OCI-LY1 (cell line): ENCODE data around the gene AIF1L.

Experiments used
- EZH2 ChIP-seq: fragments of 200-600 bp; sonication (generic), shearing (Covaris generic); IDR thresholded peaks from 2 replicates; pipeline ENCODE4 v1.8.0; 2017; ENCODE audit warnings: borderline replicate concordance, mixed run types, mild to moderate bottlenecking, antibody characterized with exemption, low read length, moderate library complexity, mixed read lengths
- TF ChIP-seq, protein P1 (sequence below): fragments of 200-600 bp; sonication (generic), shearing (Covaris generic); IDR thresholded peaks from 2 replicates; pipeline ENCODE4 v1.5.1; 2017; ENCODE audit warnings: mild to moderate bottlenecking, antibody characterized with exemption, low read length, moderate library complexity, mixed read lengths

DNA sequence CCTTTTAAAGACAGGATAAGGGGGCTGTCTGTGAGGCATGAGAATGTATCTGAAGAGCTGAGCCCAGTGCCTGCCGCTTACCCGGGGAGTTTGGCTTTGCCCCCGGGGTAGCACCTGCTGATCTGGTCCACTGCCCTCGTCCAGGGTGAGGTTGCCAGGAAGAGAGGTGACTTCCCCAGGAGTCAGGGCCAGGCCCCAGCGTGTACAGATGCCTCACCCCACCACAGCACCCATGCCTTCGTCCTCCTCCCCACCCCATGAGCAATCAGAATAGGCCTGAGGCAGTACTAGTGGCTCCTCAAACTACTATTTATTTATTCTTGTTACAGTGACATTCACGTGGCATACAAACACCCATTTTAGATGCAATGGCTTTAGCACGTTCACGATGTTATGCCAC lies 15.7 kb upstream of the AIF1L start:
- TF ChIP-seq, protein P1, sequence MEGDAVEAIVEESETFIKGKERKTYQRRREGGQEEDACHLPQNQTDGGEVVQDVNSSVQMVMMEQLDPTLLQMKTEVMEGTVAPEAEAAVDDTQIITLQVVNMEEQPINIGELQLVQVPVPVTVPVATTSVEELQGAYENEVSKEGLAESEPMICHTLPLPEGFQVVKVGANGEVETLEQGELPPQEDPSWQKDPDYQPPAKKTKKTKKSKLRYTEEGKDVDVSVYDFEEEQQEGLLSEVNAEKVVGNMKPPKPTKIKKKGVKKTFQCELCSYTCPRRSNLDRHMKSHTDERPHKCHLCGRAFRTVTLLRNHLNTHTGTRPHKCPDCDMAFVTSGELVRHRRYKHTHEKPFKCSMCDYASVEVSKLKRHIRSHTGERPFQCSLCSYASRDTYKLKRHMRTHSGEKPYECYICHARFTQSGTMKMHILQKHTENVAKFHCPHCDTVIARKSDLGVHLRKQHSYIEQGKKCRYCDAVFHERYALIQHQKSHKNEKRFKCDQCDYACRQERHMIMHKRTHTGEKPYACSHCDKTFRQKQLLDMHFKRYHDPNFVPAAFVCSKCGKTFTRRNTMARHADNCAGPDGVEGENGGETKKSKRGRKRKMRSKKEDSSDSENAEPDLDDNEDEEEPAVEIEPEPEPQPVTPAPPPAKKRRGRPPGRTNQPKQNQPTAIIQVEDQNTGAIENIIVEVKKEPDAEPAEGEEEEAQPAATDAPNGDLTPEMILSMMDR, result no peak
- TF ChIP-seq EZH2, result no peak
